Common myeloid progenitor, CD34-positive (primary cell): ENCODE results near the gene HOXC12.

Experiments
- CTCF ChIA-PET: fragments of 350-600 bp; sonication (Branson Sonifier 250); formaldehyde crosslinking; loops from one replicate; lab custom pipeline; 2021; ENCODE audit warnings: antibody characterized with exemption; lab: Charles Lee
- POLR2A ChIA-PET: fragments of 350-600 bp; sonication (Branson Sonifier 250); formaldehyde crosslinking; loops from one replicate; lab custom pipeline; 2021; ENCODE audit warnings: antibody characterized with exemption; lab: Charles Lee
- DNase-seq, 3 donors: peaks; one replicate each; pipeline versions ENCODE4 v3.0.0 to v3.0.0-alpha.2; 2013
- H3K27ac ChIP-seq, 2 experiments: 1 replicate in 1 of 2; 2 replicates in 1 of 2; pipeline ENCODE4 v1.7.0; 2013; ENCODE audit warnings: inconsistent platforms in 2 of 2, low read length in 2 of 2, mild to moderate bottlenecking in 2 of 2, low read depth in 1 of 2, moderate library complexity in 1 of 2; ENCODE audit not compliant: severe bottlenecking in 2 of 2, insufficient read depth in 1 of 2, poor library complexity in 1 of 2
- H3K27me3 ChIP-seq, 5 experiments: replicated peaks in 2 of 5; 1 replicate in 3 of 5; 2 replicates in 2 of 5; pipeline versions ENCODE4 v1.6.1 to v1.7.0; 2013; ENCODE audit warnings: low read length in 4 of 5, mild to moderate bottlenecking in 2 of 5, moderate library complexity in 2 of 5, inconsistent platforms in 1 of 5; ENCODE audit not compliant: insufficient read depth in 5 of 5, control insufficient read depth in 4 of 5
- H3K36me3 ChIP-seq, 4 experiments: 1 replicate in 2 of 4; 2 replicates in 2 of 4; pipeline versions ENCODE4 v1.6.1 to v1.7.0; 2013; ENCODE audit warnings: low read length in 3 of 4, control low read depth in 1 of 4, mild to moderate bottlenecking in 1 of 4; ENCODE audit not compliant: control insufficient read depth in 4 of 4, insufficient read depth in 4 of 4
- H3K4me1 ChIP-seq, 4 experiments: 1 replicate in 3 of 4; 2 replicates in 1 of 4; pipeline versions ENCODE4 v1.6.1 to v1.7.1; 2013; ENCODE audit warnings: low read length in 3 of 4, mild to moderate bottlenecking in 3 of 4, control low read depth in 1 of 4, inconsistent platforms in 1 of 4, moderate library complexity in 1 of 4; ENCODE audit not compliant: control insufficient read depth in 4 of 4, insufficient read depth in 4 of 4; ENCODE audit errors: control extremely low read depth in 1 of 4
- H3K4me3 ChIP-seq, 7 experiments: 1 replicate in 4 of 7; 2 replicates in 3 of 7; pipeline versions ENCODE4 v1.5.1 to v1.7.0; 2013; ENCODE audit warnings: mild to moderate bottlenecking in 7 of 7, low read length in 6 of 7, moderate library complexity in 6 of 7, inconsistent platforms in 2 of 7, low read depth in 2 of 7, control low read depth in 1 of 7; ENCODE audit not compliant: insufficient read depth in 4 of 7, control insufficient read depth in 1 of 7; ENCODE audit errors: extremely low read depth in 1 of 7
- H3K9me3 ChIP-seq, 5 experiments: 1 replicate in 4 of 5; 2 replicates in 1 of 5; pipeline versions ENCODE4 v1.6.1 to v1.7.1; 2013; ENCODE audit warnings: low read length in 4 of 5, mild to moderate bottlenecking in 2 of 5, inconsistent platforms in 1 of 5, low read depth in 1 of 5, moderate library complexity in 1 of 5; ENCODE audit not compliant: control insufficient read depth in 4 of 5, insufficient read depth in 2 of 5; ENCODE audit errors: control extremely low read depth in 1 of 5
- WGBS: methylation state at CpG from one replicate; pipeline ENCODE4 v1.1.5; 2013; ENCODE audit not compliant: insufficient coverage; 5-methylcytosine and 5-hydroxymethylcytosine counted together

The HOXC12 gene

GRCh38 chr12:53995378-53996239 lies 40.9 kb downstream of the HOXC12 start:
- under 1% methylated on average over 40 of the region's 48 CpGs for WGBS
- Histone ChIP-seq H3K36me3 (no peaks in the 10 kb centered on the region), H3K9me3 (no peaks in the 10 kb centered on the region), H3K4me3 (peak overlapping the region in 6 of 7 experiments; percentile 16 to 72 (median 36)), H3K4me1 (peaks cover 0 to 29% (median 16%) of the 10 kb centered on the region in 4 experiments), H3K27ac (peak overlapping the region in 1 of 2 experiments; percentile 70), H3K27me3 (peaks cover 10 to 100% (median 66%) of the 10 kb centered on the region in 5 experiments)
- ChIA-PET POLR2A (no interaction called here), CTCF (interaction anchor here (7.5 kb wide), 1 partner anchor 9 kb away, joined by 46 read pairs; the partner anchor contains the start of gene HOXC10)
- DNase-seq = peak in 2 of 3 donors; percentile 45 to 48

GRCh38 chr12:53996240-53997203 lies 41.8 kb downstream of the HOXC12 start:
- Histone ChIP-seq H3K27ac (peak overlapping the region in 1 of 2 experiments; percentile 70), H3K36me3 (no peaks in the 10 kb centered on the region), H3K4me1 (peaks cover 0 to 29% (median 16%) of the 10 kb centered on the region in 4 experiments), H3K4me3 (peak overlapping the region in 4 of 7 experiments; percentile 16 to 72 (median 60)), H3K27me3 (peaks cover 10 to 100% (median 65%) of the 10 kb centered on the region in 5 experiments), H3K9me3 (no peaks in the 10 kb centered on the region)
- ChIA-PET CTCF (interaction anchor here (1.3 to 7.5 kb wide), 2 partner anchors 10 to 219 kb away, joined by 5 to 46 read pairs; partner anchors contain the start of gene HOXC10), POLR2A (interaction anchor here (0.5 kb wide), 1 partner anchor 122 kb away, joined by 3 read pairs; no protein-coding TSS in a partner anchor)
- WGBS = 10% methylated on average over 20 of the region's 29 CpGs
- DNase-seq = no peak

GRCh38 chr12:53997204-53998109 lies 42.8 kb downstream of the HOXC12 start:
- ChIA-PET POLR2A (no interaction called here), CTCF (interaction anchor here (0.8 to 7.5 kb wide), 4 partner anchors 11 to 218 kb away, joined by 3 to 46 read pairs (median 6); partner anchors contain the start of gene HOXC10)
- H3K9me3 ChIP-seq = no peaks in the 10 kb centered on the region
- H3K27ac ChIP-seq = no peak overlapping the region
- H3K4me1 ChIP-seq = peaks cover 0 to 29% (median 16%) of the 10 kb centered on the region in 4 experiments
- peaks cover 14 to 100% (median 61%) of the 10 kb centered on the region in 5 experiments for H3K27me3 ChIP-seq
- no peak for DNase-seq
- WGBS = 5% methylated on average over 33 of the region's 35 CpGs
- H3K4me3 ChIP-seq = no peak overlapping the region
- H3K36me3 ChIP-seq = no peaks in the 10 kb centered on the region

- ChIA-PET POLR2A (no interaction called here), CTCF (interaction anchor here (0.8 to 7.5 kb wide), 4 partner anchors 12 to 217 kb away, joined by 3 to 46 read pairs (median 6); partner anchors contain the start of gene HOXC10)
- 4% methylated on average over 3 of the region's 11 CpGs for WGBS
- Histone ChIP-seq H3K27ac (no peak overlapping the region), H3K4me1 (peaks cover 0 to 29% (median 16%) of the 10 kb centered on the region in 4 experiments), H3K27me3 (peaks cover 8 to 100% (median 63%) of the 10 kb centered on the region in 5 experiments), H3K9me3 (no peaks in the 10 kb centered on the region), H3K36me3 (no peaks in the 10 kb centered on the region), H3K4me3 (no peak overlapping the region)
- DNase-seq = no peak
These were observed 43.6 kb downstream of the HOXC12 start for GRCh38 chr12:53998110-53998899.

- ChIA-PET POLR2A (no interaction called here), CTCF (interaction anchor here (7.5 kb wide), 1 partner anchor 12 kb away, joined by 46 read pairs; the partner anchor contains the start of gene HOXC10)
- 19% methylated on average over 5 of the region's 13 CpGs for WGBS
- H3K27ac ChIP-seq = no peak overlapping the region
- H3K9me3 ChIP-seq = no peaks in the 10 kb centered on the region
- no peaks in the 10 kb centered on the region for H3K36me3 ChIP-seq
- peaks cover 3 to 100% (median 64%) of the 10 kb centered on the region in 5 experiments for H3K27me3 ChIP-seq
- H3K4me3 ChIP-seq = no peak overlapping the region
- no peak for DNase-seq
- peaks cover 0 to 29% (median 16%) of the 10 kb centered on the region in 4 experiments for H3K4me1 ChIP-seq
These were observed 44.2 kb downstream of the HOXC12 start for GRCh38 chr12:53998900-53999236.
